NCI-H226 (cell line): ENCODE measurements around the gene KLHL40.
"Not testable (repeated sequence)": the region's sequence is repeated elsewhere in the genome, so short reads cannot be mapped to it uniquely, and the experiment has no call there.

Source experiments
- DNase-seq: peaks from one replicate; pipeline ENCODE4 v3.0.0-alpha.2; 2015

KLHL40 gene

GRCh38 chr3:42705962-42706585 is 20.7 kb downstream of the KLHL40 start:
- DNase-seq = no peak

GRCh38 chr3:42706721-42707619 is 21.6 kb downstream of the KLHL40 start:
- no peak for DNase-seq

- DNase-seq = no peak
Measured at GRCh38 chr3:42707620-42708355, 22.5 kb downstream of the KLHL40 start.

GRCh38 chr3:42708611-42709151 is 23.3 kb downstream of the KLHL40 start:
- no peak for DNase-seq

GRCh38 chr3:42709621-42710020 is 24.3 kb downstream of the KLHL40 start:
- no peak for DNase-seq

- no peak for DNase-seq
Measured at GRCh38 chr3:42710323-42711021, 25.1 kb downstream of the KLHL40 start.

- no peak for DNase-seq
Measured at GRCh38 chr3:42711491-42712343, 26.4 kb downstream of the KLHL40 start.

- DNase-seq = no peak
Measured at GRCh38 chr3:42712344-42712648, 27.0 kb downstream of the KLHL40 start.

- DNase-seq = no peak
Measured at GRCh38 chr3:42712688-42713372, 27.5 kb downstream of the KLHL40 start.

GRCh38 chr3:42713747-42714146 is 28.4 kb downstream of the KLHL40 start:
- DNase-seq = no peak

- no peak for DNase-seq
Measured at GRCh38 chr3:42714171-42714852, 29.0 kb downstream of the KLHL40 start.

GRCh38 chr3:42717306-42717705 is 32.0 kb downstream of the KLHL40 start:
- no peak for DNase-seq

GRCh38 chr3:42718338-42718737 is 33.0 kb downstream of the KLHL40 start:
- DNase-seq = no peak

- DNase-seq = no peak
Measured at GRCh38 chr3:42719002-42719401, 33.7 kb downstream of the KLHL40 start.

GRCh38 chr3:42720126-42720525 is 34.8 kb downstream of the KLHL40 start:
- no peak for DNase-seq

- no peak for DNase-seq
Measured at GRCh38 chr3:42721690-42722089, 36.4 kb downstream of the KLHL40 start.

- DNase-seq = not testable (repeated sequence)
Measured at GRCh38 chr3:42722442-42722841, 37.1 kb downstream of the KLHL40 start.

GRCh38 chr3:42723219-42723618 is 37.9 kb downstream of the KLHL40 start:
- DNase-seq = no peak

- DNase-seq = no peak
Measured at GRCh38 chr3:42725454-42725853, 40.1 kb downstream of the KLHL40 start.

- DNase-seq = no peak
Measured at GRCh38 chr3:42728056-42728455, 42.7 kb downstream of the KLHL40 start.
